ACC112 (cell line): Measurements from ENCODE around the gene KLF12.

Experiments
- H2AFZ ChIP-seq: fragments of 200-600 bp; sonication (generic); one replicate; pipeline ENCODE4 v1.6.0; 2017; ENCODE audit warnings: antibody characterized with exemption, low read length; ENCODE audit not compliant: unreplicated experiment
- H3K27ac ChIP-seq: fragments of 200-600 bp; sonication (generic); 2 replicates; pipeline ENCODE4 v1.5.1; 2014; ENCODE audit warnings: low read depth, mild to moderate bottlenecking, antibody characterized with exemption, low read length, moderate library complexity
- H3K27me3 ChIP-seq: fragments of 200-600 bp; sonication (generic); 2 replicates; pipeline ENCODE4 v1.6.1; 2014; ENCODE audit warnings: mild to moderate bottlenecking, antibody characterized with exemption, low read length, moderate library complexity, mixed read lengths; ENCODE audit not compliant: insufficient read depth
- H3K36me3 ChIP-seq: fragments of 200-600 bp; sonication (generic); 2 replicates; pipeline ENCODE4 v1.6.1; 2016; ENCODE audit warnings: mild to moderate bottlenecking, antibody characterized with exemption, low read length, moderate library complexity, mixed read lengths; ENCODE audit not compliant: insufficient read depth
- H3K4me1 ChIP-seq: fragments of 200-600 bp; sonication (generic); one replicate; pipeline ENCODE4 v1.6.1; 2016; ENCODE audit warnings: low read length, mixed read lengths; ENCODE audit not compliant: insufficient read depth, unreplicated experiment, control insufficient read depth
- H3K4me3 ChIP-seq: fragments of 200-600 bp; sonication (generic); 2 replicates; pipeline ENCODE4 v1.5.1; 2014; ENCODE audit warnings: mild to moderate bottlenecking, low read depth, low read length
- H3K79me2 ChIP-seq: fragments of 200-600 bp; sonication (generic); one replicate; pipeline ENCODE4 v1.6.0; 2016; ENCODE audit warnings: low read length; ENCODE audit not compliant: control insufficient read depth, unreplicated experiment, insufficient read depth

KLF12 gene

GRCh38 chr13:74158571-74159352 lies 24.6 kb upstream of the KLF12 start:
- no peaks in the 10 kb centered on the region for H3K27me3 ChIP-seq
- H3K36me3 ChIP-seq = no peaks in the 10 kb centered on the region
- H3K27ac ChIP-seq = no peak overlapping the region
- no peaks in the 10 kb centered on the region for H3K4me1 ChIP-seq
- H3K79me2 ChIP-seq = no peaks in the 10 kb centered on the region
- no peak overlapping the region for H2AFZ ChIP-seq
- no peak overlapping the region for H3K4me3 ChIP-seq

- no peak overlapping the region for H3K27ac ChIP-seq
- no peak overlapping the region for H2AFZ ChIP-seq
Measured at GRCh38 chr13:74158028-74158427, 23.8 kb upstream of the KLF12 start.

DNA sequence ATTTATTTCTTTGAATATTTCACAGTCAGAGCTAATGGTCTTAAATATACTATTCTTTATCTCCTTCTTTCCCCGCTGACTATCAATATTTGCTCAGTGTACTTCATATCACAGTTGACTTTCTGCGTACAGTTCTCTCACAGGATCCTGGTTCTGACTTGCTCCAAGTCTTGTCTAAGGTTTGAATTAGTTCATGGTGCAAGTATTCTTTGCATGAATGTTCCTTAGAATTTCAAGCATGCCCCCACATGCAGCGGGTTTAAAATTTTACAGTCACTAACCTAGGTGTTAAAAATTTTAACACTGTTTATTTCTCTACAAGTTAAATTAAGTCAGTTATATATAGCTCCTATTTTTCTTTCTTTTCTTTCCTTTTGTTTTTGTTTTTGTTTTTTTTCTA lies 20.8 kb upstream of the KLF12 start:
- no peaks in the 10 kb centered on the region for H3K36me3 ChIP-seq
- H3K4me3 ChIP-seq = no peak overlapping the region
- no peaks in the 10 kb centered on the region for H3K27me3 ChIP-seq
- H3K4me1 ChIP-seq = no peaks in the 10 kb centered on the region
- H3K27ac ChIP-seq = no peak overlapping the region
- H2AFZ ChIP-seq = no peak overlapping the region
- H3K79me2 ChIP-seq = no peaks in the 10 kb centered on the region

More at GRCh38 chr13:74158028-74158427, 23.8 kb upstream of the KLF12 start:
- Histone ChIP-seq H3K27me3 (no peaks in the 10 kb centered on the region), H3K79me2 (no peaks in the 10 kb centered on the region), H3K36me3 (no peaks in the 10 kb centered on the region), H3K4me1 (no peaks in the 10 kb centered on the region), H3K4me3 (no peak overlapping the region)

DNA sequence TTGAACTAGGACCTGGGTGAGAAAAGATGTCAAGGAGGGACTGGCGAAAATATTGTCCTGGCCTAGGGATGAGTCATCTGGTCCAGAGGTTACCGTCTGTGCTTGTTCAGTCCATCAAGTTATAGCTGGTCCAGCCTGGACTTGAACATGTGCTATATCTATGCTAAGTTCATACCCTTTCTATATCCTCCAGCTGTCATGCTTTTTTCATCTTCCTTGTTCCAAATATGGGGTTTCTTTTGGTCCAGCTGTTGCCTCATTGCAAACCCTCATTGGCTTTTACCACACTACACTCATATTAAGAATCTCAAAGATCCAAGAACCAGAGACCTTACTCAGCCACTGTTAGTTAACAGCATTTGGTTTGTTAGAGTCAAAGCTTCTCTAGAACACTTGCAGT lies 19.1 kb upstream of the KLF12 start:
- H3K27me3 ChIP-seq = no peaks in the 10 kb centered on the region
- no peak overlapping the region for H3K27ac ChIP-seq
- H3K36me3 ChIP-seq = no peaks in the 10 kb centered on the region
- no peaks in the 10 kb centered on the region for H3K79me2 ChIP-seq
- no peak overlapping the region for H2AFZ ChIP-seq
- H3K4me3 ChIP-seq = no peak overlapping the region
- H3K4me1 ChIP-seq = no peaks in the 10 kb centered on the region

- Histone ChIP-seq H3K27me3 (no peaks in the 10 kb centered on the region), H3K4me1 (no peaks in the 10 kb centered on the region), H3K79me2 (no peaks in the 10 kb centered on the region), H2AFZ (no peak overlapping the region), H3K27ac (no peak overlapping the region), H3K36me3 (no peaks in the 10 kb centered on the region), H3K4me3 (no peak overlapping the region)
Measured at GRCh38 chr13:74151859-74152258, 17.7 kb upstream of the KLF12 start.

GRCh38 chr13:74148352-74148751 lies 14.1 kb upstream of the KLF12 start:
- Histone ChIP-seq H3K27ac (no peak overlapping the region), H3K4me3 (no peak overlapping the region), H3K36me3 (no peaks in the 10 kb centered on the region), H3K79me2 (no peaks in the 10 kb centered on the region), H3K4me1 (no peaks in the 10 kb centered on the region), H3K27me3 (no peaks in the 10 kb centered on the region), H2AFZ (no peak overlapping the region)

DNA sequence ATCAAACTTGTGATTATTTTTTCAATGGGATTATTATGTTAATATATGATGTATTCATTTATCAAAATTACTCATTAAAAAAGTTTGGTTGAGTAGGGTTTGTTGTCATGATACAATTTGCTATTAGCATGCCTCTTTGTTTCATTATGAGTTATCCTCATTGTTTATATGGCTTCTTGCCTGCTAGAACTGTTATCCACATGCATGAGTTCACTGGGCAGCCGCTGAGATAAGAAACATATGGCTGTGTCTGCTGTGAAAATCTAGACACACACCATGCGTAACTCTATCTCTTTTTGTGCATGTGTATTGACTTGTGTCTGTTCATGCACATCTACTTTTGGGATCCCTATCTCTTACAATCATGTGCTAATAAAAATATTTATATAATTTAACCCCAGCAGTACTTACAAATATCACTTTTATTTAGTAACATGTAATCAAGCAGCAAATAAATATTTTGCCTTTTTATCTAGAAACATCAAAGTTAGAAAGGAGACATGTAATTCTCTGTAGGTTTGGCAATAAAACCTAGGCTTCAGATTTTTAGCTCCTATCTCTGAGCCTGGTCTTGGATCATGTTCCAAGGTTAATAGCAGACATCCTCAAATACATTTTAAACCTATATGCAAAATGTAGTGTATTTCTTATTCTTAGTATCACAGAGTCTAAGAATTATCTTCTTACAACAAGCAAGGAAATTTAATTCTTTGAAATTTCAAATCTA lies 11.2 kb upstream of the KLF12 start:
- Histone ChIP-seq H2AFZ (no peak overlapping the region), H3K36me3 (no peaks in the 10 kb centered on the region), H3K27me3 (no peaks in the 10 kb centered on the region), H3K4me1 (no peaks in the 10 kb centered on the region), H3K27ac (no peak overlapping the region), H3K79me2 (no peaks in the 10 kb centered on the region), H3K4me3 (no peak overlapping the region)

- no peaks in the 10 kb centered on the region for H3K36me3 ChIP-seq
- H3K4me1 ChIP-seq = no peaks in the 10 kb centered on the region
- H3K79me2 ChIP-seq = no peaks in the 10 kb centered on the region
- no peaks in the 10 kb centered on the region for H3K27me3 ChIP-seq
- no peak overlapping the region for H2AFZ ChIP-seq
- H3K27ac ChIP-seq = no peak overlapping the region
- H3K4me3 ChIP-seq = no peak overlapping the region
Measured at GRCh38 chr13:74144269-74144668, 10.1 kb upstream of the KLF12 start.

- no peaks in the 10 kb centered on the region for H3K79me2 ChIP-seq
- no peaks in the 10 kb centered on the region for H3K36me3 ChIP-seq
- no peaks in the 10 kb centered on the region for H3K4me1 ChIP-seq
- H2AFZ ChIP-seq = no peak overlapping the region
- no peak overlapping the region for H3K27ac ChIP-seq
- no peak overlapping the region for H3K4me3 ChIP-seq
- H3K27me3 ChIP-seq = no peaks in the 10 kb centered on the region
Measured at GRCh38 chr13:74142257-74142656, 8.1 kb upstream of the KLF12 start.

GRCh38 chr13:74138241-74138640 lies 4.0 kb upstream of the KLF12 start:
- Histone ChIP-seq H3K4me1 (peaks cover 5% of the 10 kb centered on the region), H2AFZ (no peak overlapping the region), H3K36me3 (no peaks in the 10 kb centered on the region), H3K79me2 (peaks cover 3% of the 10 kb centered on the region), H3K27me3 (no peaks in the 10 kb centered on the region), H3K4me3 (no peak overlapping the region), H3K27ac (no peak overlapping the region)
